ENCODE measurements around the gene LMNB1. TPM values are rescaled to one million over a fixed set of nuclear protein-coding genes. Genes with fewer than 3 reads are reported as not detected.
"Not testable (repeated sequence)": the region's sequence is repeated elsewhere in the genome, so short reads cannot be mapped to it uniquely, and the experiment has no call there.

The LMNB1 gene
- total RNA-seq, 2 donors from 2014 or later: 12.7 to 15.9 TPM

DNA sequence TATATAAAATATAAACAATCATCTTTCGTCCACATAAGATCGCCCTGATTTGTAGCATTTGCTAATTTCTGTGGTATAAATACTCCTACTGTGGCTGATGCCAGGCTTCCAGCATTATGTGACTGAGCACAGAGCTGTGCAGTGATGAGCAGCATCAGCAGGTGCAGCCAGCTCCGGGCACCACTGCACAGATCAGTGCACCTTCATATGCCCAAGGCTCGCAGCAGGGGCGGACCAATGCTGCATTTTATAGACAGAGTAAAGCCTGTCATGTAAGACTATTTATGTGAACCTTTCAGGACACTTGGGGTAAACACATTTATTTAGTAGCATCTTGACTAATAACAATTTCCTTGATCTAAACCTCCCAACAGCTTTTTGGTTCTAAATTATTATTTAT lies 53.1 kb downstream of the LMNB1 start:
- no peaks in the 10 kb centered on the region for H3K36me3 ChIP-seq
- DNase-seq (ENCODE audit: low spot score) (no peak), ATAC-seq (ENCODE audit: insufficient number of reproducible peaks, low FRiP score, low read depth) (no peak)
- H3K9me3 ChIP-seq: no peaks in the 10 kb centered on the region
- H3K4me3 ChIP-seq: no peak overlapping the region
- no peak overlapping the region for H3K27ac ChIP-seq
- TF ChIP-seq, protein P1, sequence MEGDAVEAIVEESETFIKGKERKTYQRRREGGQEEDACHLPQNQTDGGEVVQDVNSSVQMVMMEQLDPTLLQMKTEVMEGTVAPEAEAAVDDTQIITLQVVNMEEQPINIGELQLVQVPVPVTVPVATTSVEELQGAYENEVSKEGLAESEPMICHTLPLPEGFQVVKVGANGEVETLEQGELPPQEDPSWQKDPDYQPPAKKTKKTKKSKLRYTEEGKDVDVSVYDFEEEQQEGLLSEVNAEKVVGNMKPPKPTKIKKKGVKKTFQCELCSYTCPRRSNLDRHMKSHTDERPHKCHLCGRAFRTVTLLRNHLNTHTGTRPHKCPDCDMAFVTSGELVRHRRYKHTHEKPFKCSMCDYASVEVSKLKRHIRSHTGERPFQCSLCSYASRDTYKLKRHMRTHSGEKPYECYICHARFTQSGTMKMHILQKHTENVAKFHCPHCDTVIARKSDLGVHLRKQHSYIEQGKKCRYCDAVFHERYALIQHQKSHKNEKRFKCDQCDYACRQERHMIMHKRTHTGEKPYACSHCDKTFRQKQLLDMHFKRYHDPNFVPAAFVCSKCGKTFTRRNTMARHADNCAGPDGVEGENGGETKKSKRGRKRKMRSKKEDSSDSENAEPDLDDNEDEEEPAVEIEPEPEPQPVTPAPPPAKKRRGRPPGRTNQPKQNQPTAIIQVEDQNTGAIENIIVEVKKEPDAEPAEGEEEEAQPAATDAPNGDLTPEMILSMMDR (IDR thresholded peaks at IDR 0.05): no peak
- H3K4me1 ChIP-seq (ENCODE audit: control insufficient read depth in 1 of 2, low read depth in 2 of 2): no peaks in the 10 kb centered on the region
- no peaks in the 10 kb centered on the region for H3K27me3 ChIP-seq (replicated peaks; ENCODE audit: insufficient read depth)

DNA sequence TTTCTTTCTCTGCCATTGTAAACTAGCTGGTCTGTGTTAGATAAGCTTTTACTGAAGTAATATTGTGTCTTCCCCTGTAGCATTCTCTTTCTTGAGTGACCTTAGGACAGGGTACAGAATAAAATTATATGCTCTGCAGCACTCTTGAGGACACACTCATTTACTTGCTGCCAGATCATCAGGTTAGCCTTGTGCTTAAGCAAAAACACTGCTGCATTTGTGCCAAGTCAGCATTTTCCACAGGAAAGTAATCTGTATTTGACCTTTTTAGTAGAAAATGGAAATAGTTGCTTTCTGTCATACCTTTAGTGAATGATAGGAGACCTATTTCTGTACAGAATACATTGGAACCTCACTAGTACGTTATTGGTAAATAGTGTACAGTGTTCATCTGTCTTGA lies 54.2 kb downstream of the LMNB1 start:
- Histone ChIP-seq H3K9me3 (no peaks in the 10 kb centered on the region), H3K4me3 (no peak overlapping the region), H3K36me3 (no peaks in the 10 kb centered on the region), H3K27me3 (replicated peaks; ENCODE audit: insufficient read depth) (no peaks in the 10 kb centered on the region), H3K27ac (no peak overlapping the region), H3K4me1 (ENCODE audit: control insufficient read depth in 1 of 2, low read depth in 2 of 2) (no peaks in the 10 kb centered on the region)
- TF ChIP-seq, protein P1 (IDR thresholded peaks at IDR 0.05): no peak
- ATAC-seq (ENCODE audit: insufficient number of reproducible peaks, low FRiP score, low read depth) (no peak), DNase-seq (ENCODE audit: low spot score) (no peak)

DNA sequence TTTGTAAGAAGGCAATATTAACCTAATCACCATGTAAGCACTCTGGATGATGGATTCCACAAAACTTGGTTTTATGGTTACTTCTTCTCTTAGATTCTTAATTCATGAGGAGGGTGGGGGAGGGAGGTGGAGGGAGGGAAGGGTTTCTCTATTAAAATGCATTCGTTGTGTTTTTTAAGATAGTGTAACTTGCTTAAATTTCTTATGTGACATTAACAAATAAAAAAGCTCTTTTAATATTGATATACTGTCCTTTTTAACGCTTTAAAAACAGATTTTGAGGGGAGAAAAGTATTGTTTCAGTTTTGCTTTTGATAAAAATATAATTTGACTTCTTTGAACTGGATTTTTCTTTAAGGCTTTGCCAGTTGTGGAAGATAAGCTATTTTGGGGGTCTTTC lies 59.8 kb downstream of the LMNB1 start:
- Histone ChIP-seq H3K4me3 (no peak overlapping the region), H3K4me1 (ENCODE audit: control insufficient read depth in 1 of 2, low read depth in 2 of 2) (no peaks in the 10 kb centered on the region), H3K27me3 (replicated peaks; ENCODE audit: insufficient read depth) (no peaks in the 10 kb centered on the region), H3K27ac (no peak overlapping the region), H3K9me3 (no peaks in the 10 kb centered on the region), H3K36me3 (no peaks in the 10 kb centered on the region)
- TF ChIP-seq, protein P1 (IDR thresholded peaks at IDR 0.05): no peak
- ATAC-seq (ENCODE audit: insufficient number of reproducible peaks, low FRiP score, low read depth) (no peak), DNase-seq (ENCODE audit: low spot score) (no peak)

- TF ChIP-seq, protein P1 (IDR thresholded peaks at IDR 0.05): no peak
- no peaks in the 10 kb centered on the region for H3K9me3 ChIP-seq
- no peak overlapping the region for H3K4me3 ChIP-seq
- DNase-seq (ENCODE audit: low spot score) (no peak), ATAC-seq (ENCODE audit: insufficient number of reproducible peaks, low FRiP score, low read depth) (no peak)
- H3K36me3 ChIP-seq: no peaks in the 10 kb centered on the region
- no peak overlapping the region for H3K27ac ChIP-seq
- no peaks in the 10 kb centered on the region for H3K4me1 ChIP-seq (ENCODE audit: control insufficient read depth in 1 of 2, low read depth in 2 of 2)
- no peaks in the 10 kb centered on the region for H3K27me3 ChIP-seq (replicated peaks; ENCODE audit: insufficient read depth)
Measured at GRCh38 chr5:126837242-126837641, 60.3 kb downstream of the LMNB1 start.

- no peak for ATAC-seq (ENCODE audit: insufficient number of reproducible peaks, low FRiP score, low read depth)
- no peaks in the 10 kb centered on the region for H3K36me3 ChIP-seq
- DNase-seq (ENCODE audit: low spot score): no peak
- TF ChIP-seq, protein P1 (IDR thresholded peaks at IDR 0.05): peak; percentile 39
- H3K4me3 ChIP-seq: no peak overlapping the region
- no peaks in the 10 kb centered on the region for H3K9me3 ChIP-seq
- no peaks in the 10 kb centered on the region for H3K27me3 ChIP-seq (replicated peaks; ENCODE audit: insufficient read depth)
- H3K27ac ChIP-seq: no peak overlapping the region
- H3K4me1 ChIP-seq (ENCODE audit: control insufficient read depth in 1 of 2, low read depth in 2 of 2): no peaks in the 10 kb centered on the region
Measured at GRCh38 chr5:126837906-126838539, 61.1 kb downstream of the LMNB1 start.

DNA sequence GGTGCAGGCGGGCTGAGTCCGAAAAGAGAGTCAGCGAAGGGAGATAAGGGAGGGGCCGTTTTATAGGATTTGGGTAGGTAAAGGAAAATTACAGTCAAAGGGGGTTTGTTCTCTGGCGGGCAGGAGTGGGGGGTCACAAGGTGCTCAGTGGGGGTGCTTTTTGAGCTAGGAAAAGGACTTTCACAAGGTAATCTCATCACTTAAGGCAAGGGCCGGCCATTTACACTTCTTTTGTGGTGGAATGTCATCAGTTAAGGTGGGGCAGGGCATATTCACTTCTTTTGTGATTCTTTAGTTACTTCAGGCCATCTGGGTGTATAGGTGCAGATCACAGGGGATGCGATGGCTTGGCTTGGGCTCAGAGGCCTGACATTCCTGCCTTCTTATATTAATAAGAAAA lies 62.5 kb downstream of the LMNB1 start:
- H3K27ac ChIP-seq; ATAC-seq (ENCODE audit: insufficient number of reproducible peaks, low FRiP score, low read depth); H3K9me3 ChIP-seq; H3K27me3 ChIP-seq (replicated peaks; ENCODE audit: insufficient read depth); H3K4me1 ChIP-seq (ENCODE audit: control insufficient read depth in 1 of 2, low read depth in 2 of 2); DNase-seq (ENCODE audit: low spot score); H3K4me3 ChIP-seq; H3K36me3 ChIP-seq: not testable (repeated sequence)

DNA sequence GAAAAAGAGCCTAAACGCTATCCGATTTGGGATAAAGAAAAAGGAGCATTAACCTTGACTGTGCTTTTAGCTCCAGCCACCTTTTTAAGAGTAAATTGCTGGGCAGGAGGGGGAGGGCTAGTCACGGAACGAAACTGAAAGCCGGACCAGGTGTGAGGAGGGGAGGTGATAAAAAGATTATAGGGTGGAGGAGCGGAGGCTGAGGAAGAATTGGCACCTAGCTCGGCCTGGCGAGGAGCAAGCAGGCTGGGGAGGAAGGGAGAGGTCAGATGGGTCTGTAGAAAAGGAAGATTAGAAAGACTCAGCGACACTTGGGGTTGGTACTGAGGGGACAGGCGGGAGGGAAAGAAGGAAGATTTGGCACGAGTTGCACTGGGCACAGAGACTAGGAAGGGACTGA lies 66.4 kb downstream of the LMNB1 start:
- H3K4me3 ChIP-seq; H3K27me3 ChIP-seq (replicated peaks; ENCODE audit: insufficient read depth); ATAC-seq (ENCODE audit: insufficient number of reproducible peaks, low FRiP score, low read depth); DNase-seq (ENCODE audit: low spot score); H3K36me3 ChIP-seq; H3K27ac ChIP-seq; H3K9me3 ChIP-seq: not testable (repeated sequence)
- H3K4me1 ChIP-seq (ENCODE audit: control insufficient read depth in 1 of 2, low read depth in 2 of 2): peaks cover 3 to 26% of the 10 kb centered on the region in 2 donors

DNA sequence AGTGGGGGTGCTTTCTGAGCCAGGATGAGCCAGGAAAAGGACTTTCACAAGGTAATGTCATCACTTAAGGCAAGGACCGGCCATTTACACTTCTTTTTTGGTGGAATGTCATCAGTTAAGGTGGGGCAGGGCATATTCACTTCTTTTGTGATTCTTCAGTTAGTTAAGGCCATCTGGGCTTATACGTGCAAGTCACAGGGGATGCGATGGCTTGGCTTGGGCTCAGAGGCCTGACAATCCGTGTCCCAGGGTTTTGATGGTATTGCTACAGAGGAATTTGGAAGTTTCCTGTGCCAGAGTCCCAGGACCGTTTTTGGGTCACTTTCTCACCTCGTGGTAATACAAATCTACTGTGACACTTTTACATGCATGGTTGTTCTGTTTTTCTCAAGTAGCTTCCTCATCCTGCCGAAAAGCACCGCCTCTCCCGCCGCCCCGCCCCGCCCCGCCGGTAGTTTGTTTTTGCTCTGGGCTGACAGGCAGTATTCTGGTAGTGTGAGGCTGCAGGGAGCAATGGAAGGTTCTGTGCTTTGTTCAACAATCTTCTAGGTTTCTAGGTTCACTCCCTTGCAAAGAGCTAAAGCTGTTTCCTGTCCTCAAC lies 68.6 kb downstream of the LMNB1 start:
- H3K27ac ChIP-seq; ATAC-seq (ENCODE audit: insufficient number of reproducible peaks, low FRiP score, low read depth); H3K27me3 ChIP-seq (replicated peaks; ENCODE audit: insufficient read depth); H3K9me3 ChIP-seq; DNase-seq (ENCODE audit: low spot score); H3K36me3 ChIP-seq: not testable (repeated sequence)
- peaks cover 3 to 30% of the 10 kb centered on the region in 2 donors for H3K4me1 ChIP-seq (ENCODE audit: control insufficient read depth in 1 of 2, low read depth in 2 of 2)
- peak overlapping the region; percentile 40 for H3K4me3 ChIP-seq

Data from thoracic aorta (tissue), 2 donors.